ENCODE data around the gene TMEM163. TPM values are rescaled to one million over a fixed set of nuclear protein-coding genes. Genes with fewer than 3 reads are reported as not detected.

The TMEM163 gene
- total and polyA plus RNA-seq, 2 donors from 2014 or later = 2.6 to 5.9 TPM

DNA sequence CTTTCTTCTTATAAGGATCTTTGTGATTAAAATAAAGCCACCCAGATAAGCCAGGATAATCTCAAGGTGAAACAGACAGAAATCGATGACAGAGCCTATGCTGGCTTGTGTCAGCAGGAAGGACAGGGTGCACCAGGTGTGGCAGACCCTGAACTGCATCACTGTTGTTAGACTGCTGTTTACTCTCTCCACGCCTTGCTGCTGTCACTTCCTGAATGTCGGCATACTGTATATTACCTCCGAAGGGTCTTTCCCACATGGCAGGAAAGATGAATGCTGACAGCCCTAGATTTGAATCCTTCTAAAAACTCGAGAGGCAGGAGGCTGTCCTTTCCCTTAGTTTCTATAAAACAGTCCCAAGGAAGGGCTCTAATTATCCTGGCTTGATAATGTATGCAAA is 18.9 kb upstream of the TMEM163 start:
- intact Hi-C loops (cut with DNase I) = no loop called here
- DNase-seq (no peak), FAIRE-seq (no peak)
- Histone ChIP-seq H3K27ac (ENCODE audit: low read depth in 2 of 2, low read length in 2 of 2) (no peak overlapping the region), H3K9ac (ENCODE audit: low read length in 3 of 3) (no peak overlapping the region), H3K36me3 (ENCODE audit: control insufficient read depth in 2 of 3, insufficient read depth in 3 of 3, low read length in 3 of 3) (no peaks in the 10 kb centered on the region), H3K4me1 (ENCODE audit: control insufficient read depth in 2 of 3, insufficient read depth in 2 of 3, low read depth in 1 of 3, low read length in 3 of 3) (no peaks in the 10 kb centered on the region), H3K4me3 (ENCODE audit: low read length in 3 of 3) (no peak overlapping the region), H3K27me3 (ENCODE audit: control insufficient read depth, insufficient read depth, low read length) (no peaks in the 10 kb centered on the region), H3K9me3 (ENCODE audit: control insufficient read depth in 2 of 3, insufficient read depth in 1 of 3, low read length in 3 of 3) (no peaks in the 10 kb centered on the region)
- TF ChIP-seq CTCF (IDR thresholded peaks at IDR 0.05; ENCODE audit: borderline replicate concordance, extremely low read depth, insufficient read depth) = no peak

DNA sequence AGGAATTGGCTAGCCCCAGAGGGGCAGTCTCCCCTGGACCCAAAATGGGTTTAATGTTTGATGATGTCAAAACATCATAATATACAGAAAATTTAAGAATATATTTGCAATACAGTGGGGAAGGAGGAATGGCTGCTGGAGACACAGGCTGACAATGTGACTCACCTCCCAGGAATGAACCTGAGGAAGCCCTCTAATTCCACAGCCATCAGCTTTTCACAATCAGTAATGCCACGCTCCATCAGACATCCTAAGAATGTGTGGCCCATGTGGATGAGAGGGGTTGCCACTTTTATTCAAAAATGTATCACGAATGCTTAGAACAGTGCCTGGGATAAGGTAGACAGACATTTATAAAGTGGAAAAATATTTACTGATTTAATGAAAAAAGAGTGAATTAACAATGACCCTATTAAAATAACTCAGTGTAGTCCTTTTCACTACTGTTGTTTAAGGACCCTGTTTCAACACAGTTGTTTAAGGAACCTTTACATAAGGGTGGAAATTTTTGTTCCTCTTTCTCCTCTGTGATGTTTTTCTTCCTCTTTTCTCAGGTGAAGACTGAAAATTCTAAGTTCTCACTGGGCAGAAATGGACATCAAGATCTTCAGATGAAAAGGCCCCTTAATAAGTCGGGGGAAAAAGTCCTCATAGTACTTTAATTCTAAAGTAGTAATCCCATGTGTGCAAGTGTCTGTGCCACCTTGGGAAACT is 17.5 kb upstream of the TMEM163 start:
- Histone ChIP-seq H3K4me1 (ENCODE audit: control insufficient read depth in 2 of 3, insufficient read depth in 2 of 3, low read depth in 1 of 3, low read length in 3 of 3) (no peaks in the 10 kb centered on the region), H3K27ac (ENCODE audit: low read depth in 2 of 2, low read length in 2 of 2) (no peak overlapping the region), H3K36me3 (ENCODE audit: control insufficient read depth in 2 of 3, insufficient read depth in 3 of 3, low read length in 3 of 3) (no peaks in the 10 kb centered on the region), H3K9me3 (ENCODE audit: control insufficient read depth in 2 of 3, insufficient read depth in 1 of 3, low read length in 3 of 3) (no peaks in the 10 kb centered on the region), H3K27me3 (ENCODE audit: control insufficient read depth, insufficient read depth, low read length) (no peaks in the 10 kb centered on the region), H3K9ac (ENCODE audit: low read length in 3 of 3) (no peak overlapping the region), H3K4me3 (ENCODE audit: low read length in 3 of 3) (no peak overlapping the region)
- FAIRE-seq (no peak), DNase-seq (no peak)
- intact Hi-C loops (cut with DNase I) = no loop called here
- TF ChIP-seq CTCF (IDR thresholded peaks at IDR 0.05; ENCODE audit: borderline replicate concordance, extremely low read depth, insufficient read depth) = no peak

DNA sequence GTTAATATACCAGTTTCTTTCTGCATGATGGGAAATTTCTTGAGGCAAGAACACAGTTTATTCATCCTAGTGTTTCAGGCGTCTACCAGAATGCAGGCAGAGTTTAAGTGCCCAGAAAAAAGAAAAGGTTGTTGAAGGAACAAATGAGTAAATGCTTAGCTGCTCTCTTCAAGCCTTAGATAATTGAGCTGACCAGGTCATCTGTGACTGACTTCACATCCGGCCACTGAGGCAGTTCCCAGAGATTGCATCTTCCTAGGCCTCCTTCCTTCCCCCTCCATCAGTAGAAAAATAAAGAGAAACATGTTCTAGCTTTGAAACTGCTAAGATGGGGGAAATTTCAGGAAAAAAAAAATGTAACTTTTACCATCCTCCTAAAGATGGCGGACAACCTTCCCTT is 9.4 kb upstream of the TMEM163 start:
- no peaks in the 10 kb centered on the region for H3K36me3 ChIP-seq (ENCODE audit: control insufficient read depth in 2 of 3, insufficient read depth in 3 of 3, low read length in 3 of 3)
- H3K27ac ChIP-seq (ENCODE audit: low read depth in 2 of 2, low read length in 2 of 2) = no peak overlapping the region
- FAIRE-seq (no peak), DNase-seq (no peak)
- H3K9me3 ChIP-seq (ENCODE audit: control insufficient read depth in 2 of 3, insufficient read depth in 1 of 3, low read length in 3 of 3) = no peaks in the 10 kb centered on the region
- intact Hi-C loops (cut with DNase I) = no loop called here
- H3K27me3 ChIP-seq (ENCODE audit: control insufficient read depth, insufficient read depth, low read length) = no peaks in the 10 kb centered on the region
- H3K4me3 ChIP-seq (ENCODE audit: low read length in 3 of 3) = no peak overlapping the region
- TF ChIP-seq CTCF (IDR thresholded peaks at IDR 0.05; ENCODE audit: borderline replicate concordance, extremely low read depth, insufficient read depth) = no peak
- H3K9ac ChIP-seq (ENCODE audit: low read length in 3 of 3) = no peak overlapping the region
- no peaks in the 10 kb centered on the region for H3K4me1 ChIP-seq (ENCODE audit: control insufficient read depth in 2 of 3, insufficient read depth in 2 of 3, low read depth in 1 of 3, low read length in 3 of 3)

DNA sequence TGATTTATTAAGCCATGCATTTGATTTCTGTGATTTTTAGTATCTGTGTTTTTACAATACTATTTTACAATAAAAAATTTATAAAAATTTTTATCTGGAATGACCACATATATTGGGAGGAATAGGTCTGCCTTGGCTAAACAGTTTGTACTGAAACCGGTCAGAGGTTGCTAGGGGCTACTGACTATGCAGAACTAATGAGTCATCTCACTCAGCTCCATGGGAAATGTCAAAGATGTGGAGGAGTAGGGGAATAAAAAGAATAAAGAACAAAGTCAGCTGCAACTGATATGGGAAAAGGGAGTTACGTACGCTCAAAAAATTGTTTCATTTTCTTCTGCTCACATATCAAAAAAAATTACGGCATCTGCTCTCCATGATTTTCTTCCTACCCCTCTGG is 8.6 kb upstream of the TMEM163 start:
- no peaks in the 10 kb centered on the region for H3K36me3 ChIP-seq (ENCODE audit: control insufficient read depth in 2 of 3, insufficient read depth in 3 of 3, low read length in 3 of 3)
- H3K27ac ChIP-seq (ENCODE audit: low read depth in 2 of 2, low read length in 2 of 2) = no peak overlapping the region
- H3K4me1 ChIP-seq (ENCODE audit: control insufficient read depth in 2 of 3, insufficient read depth in 2 of 3, low read depth in 1 of 3, low read length in 3 of 3) = no peaks in the 10 kb centered on the region
- FAIRE-seq (no peak), DNase-seq (peak in 1 of 5 donors; percentile 50)
- intact Hi-C loops (cut with DNase I) = no loop called here
- no peaks in the 10 kb centered on the region for H3K27me3 ChIP-seq (ENCODE audit: control insufficient read depth, insufficient read depth, low read length)
- no peak overlapping the region for H3K4me3 ChIP-seq (ENCODE audit: low read length in 3 of 3)
- no peaks in the 10 kb centered on the region for H3K9me3 ChIP-seq (ENCODE audit: control insufficient read depth in 2 of 3, insufficient read depth in 1 of 3, low read length in 3 of 3)
- H3K9ac ChIP-seq (ENCODE audit: low read length in 3 of 3) = no peak overlapping the region
- no peak for TF ChIP-seq CTCF (IDR thresholded peaks at IDR 0.05; ENCODE audit: borderline replicate concordance, extremely low read depth, insufficient read depth)
